Activated CD8-positive, alpha-beta T cell treated with anti-CD3 and anti-CD28 coated beads, Interleukin-2, amount 10 ng/mL, durations not matched to agents 7 days and 5 days (primary cell): ENCODE results near the gene CLDN6. TPM values are rescaled to one million over a fixed set of nuclear protein-coding genes. Genes with fewer than 3 reads are reported as not detected.

Experiments used
- ATAC-seq: fragments of 150-1000 bp; cut with Tn5 transposase; one replicate; pipeline ENCODE4 v1.10.0; 2021; ENCODE audit warnings: moderate library complexity
- CTCF ChIA-PET: fragments of 350-600 bp; sonication (Branson Sonifier 250); formaldehyde crosslinking; loops from one replicate; lab custom pipeline; 2021; ENCODE audit warnings: antibody characterized with exemption; lab: Charles Lee
- POLR2A ChIA-PET: fragments of 350-600 bp; sonication (Branson Sonifier 250); formaldehyde crosslinking; loops from one replicate; lab custom pipeline; 2021; ENCODE audit warnings: antibody characterized with exemption; lab: Charles Lee
- DNase-seq: peaks from one replicate; pipeline ENCODE4 v3.0.0-alpha.2; 2020
- H3K27ac Mint-ChIP-seq: one replicate; pipeline ENCODE4 v1.8.0; 2021; ENCODE audit warnings: mild to moderate bottlenecking, mixed read lengths
- H3K27me3 Mint-ChIP-seq: one replicate; pipeline ENCODE4 v1.8.0; 2021; ENCODE audit warnings: low read depth, mixed read lengths
- H3K36me3 Mint-ChIP-seq: one replicate; pipeline ENCODE4 v1.8.0; 2021; ENCODE audit warnings: low read depth, mixed read lengths
- H3K4me1 Mint-ChIP-seq: one replicate; pipeline ENCODE4 v1.8.0; 2021; ENCODE audit warnings: low read depth, mixed read lengths
- H3K4me3 Mint-ChIP-seq: one replicate; pipeline ENCODE4 v1.8.0; 2021; ENCODE audit warnings: mild to moderate bottlenecking, mixed read lengths
- H3K9me3 Mint-ChIP-seq: one replicate; pipeline ENCODE4 v1.8.0; 2022; ENCODE audit warnings: mixed read lengths; ENCODE audit not compliant: insufficient read depth
- total RNA-seq, 2 experiments: library from RNA; stranded (reverse); gene quantifications; one replicate each; pipeline ENCODE4 v1.2.3, GENCODE V29; 2021

CLDN6 gene
- total RNA-seq, 2 experiments from 2014 or later: not detected

DNA sequence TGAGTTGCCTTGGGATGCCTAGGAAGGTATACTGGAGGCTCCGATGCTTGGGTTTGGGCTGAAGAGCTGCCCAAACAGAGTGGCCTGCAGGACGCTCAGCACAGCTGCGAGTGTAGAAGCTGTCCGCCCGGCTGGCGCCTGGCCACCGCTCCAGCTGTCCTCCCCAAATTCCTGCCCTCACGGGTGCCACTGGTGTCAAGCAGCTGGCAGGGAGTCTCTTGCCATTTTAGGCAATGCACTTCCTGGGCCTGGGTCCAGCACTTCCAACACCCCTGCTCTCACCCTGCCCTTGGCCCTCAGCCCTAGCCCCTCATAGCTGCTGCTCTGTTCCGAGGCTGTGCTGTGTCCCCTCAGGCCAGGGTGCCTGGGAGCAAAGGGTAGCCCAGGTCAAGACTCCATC is 32.5 kb downstream of the CLDN6 start:
- Mint-ChIP-seq H3K4me3 (no peak overlapping the region), H3K27ac (no peak overlapping the region), H3K36me3 (no peaks in the 10 kb centered on the region), H3K27me3 (no peaks in the 10 kb centered on the region), H3K4me1 (peaks cover 26% of the 10 kb centered on the region), H3K9me3 (no peaks in the 10 kb centered on the region)
- POLR2A ChIA-PET: no interaction called here
- CTCF ChIA-PET: interaction anchor here (1.1 to 1.4 kb wide), 2 partner anchors 13 to 19 kb away, joined by 3 read pairs; no protein-coding TSS in a partner anchor
- DNase-seq (no peak), ATAC-seq (no peak)

DNA sequence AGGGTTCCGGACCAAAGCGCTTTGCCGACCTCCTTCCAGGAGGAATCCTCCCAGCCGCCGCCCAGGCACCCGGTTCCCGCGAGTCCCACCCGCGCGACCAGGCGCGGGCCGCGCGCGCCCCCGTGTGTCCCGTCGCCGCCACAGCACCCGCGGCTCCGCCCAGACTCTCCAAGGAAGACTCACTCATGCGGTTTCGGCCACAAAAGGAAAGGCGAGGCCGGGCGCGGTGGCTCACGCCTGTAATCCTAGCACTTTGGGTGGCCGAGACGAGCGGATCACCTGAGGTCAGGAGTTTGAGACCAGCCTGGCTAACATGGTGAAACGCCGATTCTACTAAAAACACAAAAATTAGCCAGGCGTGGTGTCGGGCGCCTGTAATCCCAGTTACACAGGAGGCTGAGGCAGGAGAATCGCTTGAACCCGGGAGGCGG is 34.3 kb downstream of the CLDN6 start:
- ATAC-seq: peak; percentile 46
- DNase-seq: peak; percentile 81
- Mint-ChIP-seq H3K4me3 (peak overlapping the region; percentile 45), H3K9me3 (no peaks in the 10 kb centered on the region), H3K36me3 (peaks cover 7% of the 10 kb centered on the region), H3K27ac (no peak overlapping the region), H3K4me1 (peaks cover 29% of the 10 kb centered on the region), H3K27me3 (no peaks in the 10 kb centered on the region)
- ChIA-PET POLR2A (interaction anchor here (1.4 kb wide), 1 partner anchor 14 kb away, joined by 4 read pairs; no protein-coding TSS in a partner anchor), CTCF (interaction anchor here (0.8 to 3.9 kb wide), 5 partner anchors 14 to 44 kb away, joined by 3 to 16 read pairs (median 4); partner anchors contain the start of gene PAQR4)

- H3K36me3 Mint-ChIP-seq: peaks cover 14% of the 10 kb centered on the region
- no peak overlapping the region for H3K4me3 Mint-ChIP-seq
- no peak overlapping the region for H3K27ac Mint-ChIP-seq
- H3K27me3 Mint-ChIP-seq: no peaks in the 10 kb centered on the region
- peaks cover 38% of the 10 kb centered on the region for H3K4me1 Mint-ChIP-seq
- ChIA-PET CTCF (interaction anchor here (1.0 to 3.9 kb wide), 5 partner anchors 13 to 55 kb away, joined by 3 to 16 read pairs (median 4); partner anchors contain the start of gene PAQR4), POLR2A (interaction anchor here (1.4 kb wide), 1 partner anchor 12 kb away, joined by 4 read pairs; no protein-coding TSS in a partner anchor)
- no peak for ATAC-seq
- H3K9me3 Mint-ChIP-seq: no peaks in the 10 kb centered on the region
- no peak for DNase-seq
These were observed 35.6 kb downstream of the CLDN6 start for GRCh38 chr16:2982402-2982801.

DNA sequence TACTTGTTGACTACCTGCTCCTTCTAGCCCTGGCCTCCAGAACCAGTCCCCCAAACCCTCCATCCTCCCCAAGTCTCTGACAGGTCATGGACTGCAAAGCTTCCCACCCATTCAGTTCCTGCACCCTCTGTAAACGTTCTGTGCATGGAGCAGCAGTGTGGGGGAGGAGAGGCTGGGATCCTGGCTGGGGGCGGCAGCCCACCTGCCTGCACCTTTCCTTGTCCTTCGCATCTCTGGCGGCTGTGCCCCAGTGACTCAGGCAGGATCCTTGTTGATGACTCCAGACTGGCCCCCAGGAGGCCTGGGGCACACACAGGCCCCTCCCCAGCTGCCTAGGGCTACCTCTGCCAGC is 36.1 kb downstream of the CLDN6 start:
- Mint-ChIP-seq H3K4me3 (peak overlapping the region; percentile 87), H3K36me3 (peaks cover 19% of the 10 kb centered on the region), H3K27me3 (no peaks in the 10 kb centered on the region), H3K9me3 (no peaks in the 10 kb centered on the region), H3K27ac (peak overlapping the region; percentile 74), H3K4me1 (peaks cover 44% of the 10 kb centered on the region)
- POLR2A ChIA-PET: interaction anchor here (2.2 kb wide), 1 partner anchor 10 kb away, joined by 13 read pairs; no protein-coding TSS in a partner anchor
- ATAC-seq (no peak), DNase-seq (no peak)
- CTCF ChIA-PET: interaction anchor here (1.4 to 3.9 kb wide), 2 partner anchors 12 to 55 kb away, joined by 4 to 16 read pairs; partner anchors contain the start of gene PAQR4

DNA sequence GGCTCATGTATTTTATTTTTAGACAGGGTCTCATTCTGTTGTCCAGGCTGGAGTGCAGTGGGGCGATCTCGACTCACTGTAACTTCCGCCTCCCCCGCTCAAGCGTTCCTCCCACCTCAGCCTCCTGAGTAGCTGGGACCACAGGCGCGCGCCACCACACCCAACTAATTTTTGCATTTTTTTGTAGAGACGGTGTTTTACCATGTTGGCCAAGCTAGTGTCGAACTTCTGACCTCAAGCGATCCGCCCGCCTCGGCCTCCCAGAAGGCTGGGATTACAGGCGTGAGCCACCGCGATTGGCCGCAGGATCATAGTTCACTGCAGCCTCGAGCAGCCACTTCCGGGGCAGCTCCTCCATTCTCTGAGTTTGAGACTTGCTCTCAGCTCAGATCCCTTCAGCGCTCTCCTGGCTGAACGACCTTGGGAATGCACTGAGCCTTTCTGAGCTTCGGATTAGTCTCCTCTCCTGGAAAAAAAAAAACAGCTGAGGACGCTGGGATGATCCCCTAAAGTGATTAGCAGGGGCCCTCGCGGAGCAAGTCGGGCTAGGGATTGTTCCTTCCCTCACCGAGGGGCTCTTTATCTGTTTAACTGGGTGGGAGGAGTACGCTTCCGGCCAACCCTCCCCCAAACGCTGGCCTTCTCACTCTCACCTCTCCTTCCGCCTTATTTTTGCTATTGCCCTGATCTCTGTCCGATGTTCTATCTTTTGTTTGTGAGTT is 36.6 kb downstream of the CLDN6 start:
- Mint-ChIP-seq H3K27ac (peak overlapping the region; percentile 83), H3K4me1 (peaks cover 45% of the 10 kb centered on the region), H3K27me3 (no peaks in the 10 kb centered on the region), H3K36me3 (peaks cover 20% of the 10 kb centered on the region), H3K4me3 (peak overlapping the region; percentile 87), H3K9me3 (no peaks in the 10 kb centered on the region)
- ATAC-seq: no peak
- ChIA-PET POLR2A (interaction anchor here (0.7 to 2.5 kb wide), 10 partner anchors 8 to 115 kb away, joined by 3 to 30 read pairs (median 4); partner anchors contain the start of gene PAQR4), CTCF (interaction anchor here (1.3 to 3.9 kb wide), 5 partner anchors 12 to 142 kb away, joined by 3 to 16 read pairs (median 4); partner anchors contain the start of gene PAQR4)
- no peak for DNase-seq

DNA sequence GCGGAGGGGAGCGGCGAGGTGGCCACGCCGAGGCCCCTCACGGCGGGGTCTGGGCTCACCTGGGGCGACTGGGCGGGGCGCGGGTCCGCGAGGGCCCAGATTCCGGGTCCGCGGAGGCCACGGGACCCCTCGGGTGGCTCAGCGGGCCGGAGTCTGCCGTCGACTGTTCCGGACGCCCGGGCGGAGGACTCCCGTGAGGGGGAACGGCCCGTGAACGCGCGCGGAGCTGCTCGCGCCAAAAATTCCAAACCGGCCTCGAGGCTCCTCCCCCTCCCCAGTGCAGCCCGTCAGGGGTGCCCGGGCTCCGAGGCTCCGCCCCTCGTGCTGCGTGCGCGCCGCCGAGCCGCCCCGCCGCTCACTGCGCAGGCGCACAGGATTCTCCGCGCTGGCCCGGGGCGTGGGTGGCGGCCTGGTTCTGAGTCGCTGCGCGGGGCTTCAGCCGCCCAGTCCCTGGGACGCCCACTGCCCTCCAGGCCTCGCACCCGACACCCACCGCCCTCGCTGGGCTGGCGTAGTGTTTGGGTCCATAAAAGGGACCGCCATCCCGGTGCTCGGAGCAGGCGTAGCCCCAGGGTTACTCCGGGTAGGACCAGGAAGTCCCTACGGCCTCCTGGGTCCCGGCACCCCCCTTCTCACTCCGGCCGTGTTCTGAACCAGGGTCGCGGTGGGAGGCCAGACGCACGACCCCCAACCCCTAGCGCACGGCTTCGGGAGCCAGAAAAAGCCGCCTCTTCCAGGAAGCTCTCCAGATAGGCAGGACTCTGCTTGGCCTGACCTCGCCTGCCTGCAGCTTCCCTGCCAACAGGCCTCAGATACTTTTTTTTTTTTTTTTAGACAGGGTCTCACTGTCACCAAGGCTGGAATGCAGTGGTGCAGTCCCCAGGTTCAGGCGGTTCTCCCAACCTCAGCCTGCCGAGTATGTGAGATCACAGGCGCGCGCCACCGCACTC is 37.5 kb downstream of the CLDN6 start, which contains the start of gene PKMYT1:
PKMYT1 (minus strand) TSS at position 220 of the 950 bp plus-strand sequence. CDS start 789 bp downstream, outside the sequence.
- CTCF ChIA-PET: interaction anchor here (1.0 to 3.9 kb wide), 6 partner anchors 11 to 141 kb away, joined by 3 to 16 read pairs (median 4); partner anchors contain the start of gene PAQR4
- POLR2A ChIA-PET: interaction anchor here (0.6 to 2.5 kb wide), 18 partner anchors 8 to 205 kb away, joined by 3 to 30 read pairs (median 3); partner anchors contain the start of genes CLDN6, PAQR4 and TNFRSF12A
- Mint-ChIP-seq H3K4me3 (peak within 1 kb of the TSS; percentile 87), H3K4me1 (peaks cover 45% of the 10 kb centered on the region), H3K27me3 (no peaks in the 10 kb centered on the region), H3K27ac (peak within 1 kb of the TSS; percentile 88), H3K36me3 (peaks cover 28% of the 10 kb centered on the region), H3K9me3 (no peaks in the 10 kb centered on the region)
- peak; percentile 95 for DNase-seq
- ATAC-seq: peak; percentile 95

DNA sequence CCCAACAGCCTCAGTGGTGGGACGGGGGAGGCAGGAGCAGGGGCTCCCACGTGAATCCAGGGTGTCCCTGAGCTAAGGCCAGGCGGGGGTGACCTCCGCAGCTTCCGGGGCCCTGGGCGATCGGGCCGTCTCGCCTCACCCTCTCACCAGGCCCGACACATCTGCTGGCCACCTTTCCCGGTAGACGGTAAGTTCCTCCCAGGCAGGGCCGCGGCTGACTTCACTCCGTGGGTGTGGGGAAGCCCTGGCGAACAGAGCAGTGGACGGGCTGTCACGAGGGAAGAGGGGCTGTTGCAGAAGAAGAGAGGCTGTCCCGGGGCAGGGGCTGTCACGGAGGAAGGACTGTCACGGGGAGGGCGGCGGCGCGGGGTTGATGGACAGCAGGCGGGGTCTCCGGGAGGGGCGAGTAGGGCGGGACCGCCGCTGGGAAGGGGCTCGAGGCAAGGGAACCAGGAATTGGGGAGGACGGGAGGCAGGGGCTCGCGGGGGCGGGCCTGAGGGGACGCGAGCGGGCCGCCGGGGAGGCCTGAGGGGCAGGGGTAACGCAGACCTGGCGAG is 38.2 kb downstream of the CLDN6 start:
- Mint-ChIP-seq H3K4me3 (peak overlapping the region; percentile 87), H3K27ac (peak overlapping the region; percentile 88), H3K4me1 (peaks cover 45% of the 10 kb centered on the region), H3K36me3 (peaks cover 30% of the 10 kb centered on the region), H3K27me3 (no peaks in the 10 kb centered on the region), H3K9me3 (no peaks in the 10 kb centered on the region)
- CTCF ChIA-PET: interaction anchor here (1.0 to 3.9 kb wide), 5 partner anchors 10 to 140 kb away, joined by 3 to 16 read pairs (median 4); partner anchors contain the start of gene PAQR4
- peak; percentile 48 for DNase-seq
- POLR2A ChIA-PET: interaction anchor here (0.6 to 2.5 kb wide), 15 partner anchors 7 to 204 kb away, joined by 3 to 30 read pairs (median 3); partner anchors contain the start of genes CLDN6, PAQR4 and TNFRSF12A
- ATAC-seq: peak; percentile 11

DNA sequence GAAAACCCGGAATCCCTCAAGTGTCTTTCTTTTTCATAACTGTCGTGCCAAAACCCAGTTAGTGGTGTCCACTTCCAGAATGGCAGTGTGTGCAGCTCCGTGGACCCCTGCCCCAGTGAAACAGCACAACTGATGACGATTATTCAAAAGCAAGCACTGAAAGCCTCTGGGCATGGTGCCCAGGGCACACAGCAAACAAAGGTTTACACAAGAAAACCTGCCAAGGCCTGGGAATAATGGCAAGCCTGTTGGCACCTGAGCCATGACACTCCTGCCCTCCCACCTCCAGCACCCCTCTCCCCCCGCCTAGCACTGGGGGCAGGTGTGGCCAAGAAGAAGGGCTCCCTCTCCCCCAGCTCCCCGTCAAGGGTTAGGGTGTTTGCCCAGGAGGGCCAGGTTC is 40.5 kb downstream of the CLDN6 start:
- Mint-ChIP-seq H3K4me1 (peaks cover 33% of the 10 kb centered on the region), H3K27ac (no peak overlapping the region), H3K9me3 (no peaks in the 10 kb centered on the region), H3K36me3 (peaks cover 37% of the 10 kb centered on the region), H3K4me3 (no peak overlapping the region), H3K27me3 (no peaks in the 10 kb centered on the region)
- DNase-seq: no peak
- no peak for ATAC-seq
- ChIA-PET POLR2A (interaction anchor here (2.1 kb wide), 1 partner anchor 8 kb away, joined by 13 read pairs; the partner anchor contains the start of gene PAQR4), CTCF (no interaction called here)

GRCh38 chr16:2976673-2977072 is 41.3 kb downstream of the CLDN6 start:
- ChIA-PET POLR2A (interaction anchor here (2.1 kb wide), 1 partner anchor 7 kb away, joined by 13 read pairs; the partner anchor contains the start of gene PAQR4), CTCF (no interaction called here)
- ATAC-seq (no peak), DNase-seq (no peak)
- H3K4me3 Mint-ChIP-seq: no peak overlapping the region
- H3K27ac Mint-ChIP-seq: no peak overlapping the region
- no peaks in the 10 kb centered on the region for H3K9me3 Mint-ChIP-seq
- no peaks in the 10 kb centered on the region for H3K27me3 Mint-ChIP-seq
- peaks cover 35% of the 10 kb centered on the region for H3K4me1 Mint-ChIP-seq
- H3K36me3 Mint-ChIP-seq: peaks cover 42% of the 10 kb centered on the region

- peaks cover 32% of the 10 kb centered on the region for H3K4me1 Mint-ChIP-seq
- ATAC-seq: no peak
- no peak overlapping the region for H3K27ac Mint-ChIP-seq
- no peaks in the 10 kb centered on the region for H3K9me3 Mint-ChIP-seq
- no peak for DNase-seq
- H3K27me3 Mint-ChIP-seq: no peaks in the 10 kb centered on the region
- POLR2A ChIA-PET: interaction anchor here (0.9 kb wide), 1 partner anchor 29 kb away, joined by 3 read pairs; no protein-coding TSS in a partner anchor
- CTCF ChIA-PET: no interaction called here
- H3K4me3 Mint-ChIP-seq: no peak overlapping the region
- H3K36me3 Mint-ChIP-seq: peaks cover 42% of the 10 kb centered on the region
These were observed 41.8 kb downstream of the CLDN6 start for GRCh38 chr16:2976201-2976600.
